Measurements from ENCODE around the gene TNS3. TPM values are rescaled to one million over a fixed set of nuclear protein-coding genes. Genes with fewer than 3 reads are reported as not detected.

Gene TNS3
- total and polyA plus RNA-seq, 4 donors = 58.6 to 117 (median 74.7) TPM

DNA sequence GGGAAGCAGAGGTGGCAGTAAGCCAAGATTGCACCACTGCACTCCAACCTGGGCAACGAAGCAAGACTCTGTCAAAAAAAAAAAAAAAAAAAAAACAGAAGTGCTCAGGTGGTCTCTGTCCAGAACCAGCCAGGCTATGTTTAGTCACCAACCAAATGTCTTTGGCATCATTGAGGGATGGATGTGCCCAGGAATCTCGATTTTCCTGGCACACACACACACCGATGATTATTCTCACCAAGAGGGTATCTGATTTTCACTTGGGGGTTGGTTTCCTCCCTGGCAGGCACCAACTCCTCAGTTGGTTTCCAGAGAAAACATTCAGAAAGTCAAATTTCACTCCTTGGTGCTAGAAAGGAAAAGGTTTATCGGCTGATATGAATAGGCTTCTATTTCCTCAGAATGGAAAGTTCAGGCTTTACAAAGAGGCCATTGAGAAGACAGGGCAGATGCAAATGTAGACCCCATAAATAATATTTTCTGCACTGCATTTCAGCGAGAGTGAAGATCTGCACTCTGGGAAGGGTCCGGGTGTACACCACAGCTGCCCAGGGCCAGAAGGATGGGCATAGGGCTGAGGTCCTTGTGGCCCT, 154.8 kb downstream of the TNS3 start:
- Histone ChIP-seq H3K4me3 (ENCODE audit: low read depth, low read length) (no peak overlapping the region), H3K4me1 (ENCODE audit: control insufficient read depth, insufficient read depth, low read length) (peaks cover 23% of the 10 kb centered on the region), H3K9me3 (ENCODE audit: control insufficient read depth, insufficient read depth, low read length) (no peaks in the 10 kb centered on the region), H3K36me3 (ENCODE audit: control insufficient read depth, insufficient read depth, low read length) (peaks cover 12% of the 10 kb centered on the region), H3K27ac (ENCODE audit: low read depth, low read length) (peak overlapping the region; percentile 76), H3K27me3 (ENCODE audit: control insufficient read depth, insufficient read depth, low read length) (no peaks in the 10 kb centered on the region)
- 28% methylated on average over 2 of the region's 6 CpGs for WGBS (ENCODE audit: insufficient coverage)
- peak in 1 of 6 donors; percentile 74 for DNase-seq (ENCODE audit: low read depth in 4 of 6, low spot score in 6 of 6)

DNA sequence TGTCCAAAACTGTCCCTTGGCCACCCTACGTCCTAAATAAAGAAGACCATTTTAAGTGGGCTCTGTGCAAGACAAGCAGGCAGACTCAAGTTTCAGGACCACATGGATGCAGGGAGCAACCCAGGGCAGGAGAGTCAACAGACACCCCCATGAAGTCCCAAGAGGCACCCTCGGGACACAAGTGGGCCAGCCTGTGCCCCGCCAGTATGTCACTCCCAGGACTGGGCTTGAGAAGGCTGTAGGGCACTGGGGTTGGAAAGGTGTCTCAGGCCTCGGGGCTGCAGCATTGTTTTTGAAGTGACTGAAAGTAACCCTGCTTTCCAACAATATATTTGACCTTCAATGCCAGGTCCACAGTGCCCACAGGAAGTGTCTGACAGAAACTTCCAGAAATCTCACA, 157.4 kb downstream of the TNS3 start:
- Histone ChIP-seq H3K4me3 (ENCODE audit: low read depth, low read length) (no peak overlapping the region), H3K27ac (ENCODE audit: low read depth, low read length) (no peak overlapping the region), H3K36me3 (ENCODE audit: control insufficient read depth, insufficient read depth, low read length) (peaks cover 15% of the 10 kb centered on the region), H3K27me3 (ENCODE audit: control insufficient read depth, insufficient read depth, low read length) (no peaks in the 10 kb centered on the region), H3K9me3 (ENCODE audit: control insufficient read depth, insufficient read depth, low read length) (peaks cover 2% of the 10 kb centered on the region), H3K4me1 (ENCODE audit: control insufficient read depth, insufficient read depth, low read length) (peaks cover 23% of the 10 kb centered on the region)
- WGBS (ENCODE audit: insufficient coverage) = 90% methylated on average over 2 of the region's 4 CpGs
- DNase-seq (ENCODE audit: low read depth in 4 of 6, low spot score in 6 of 6) = no peak

DNA sequence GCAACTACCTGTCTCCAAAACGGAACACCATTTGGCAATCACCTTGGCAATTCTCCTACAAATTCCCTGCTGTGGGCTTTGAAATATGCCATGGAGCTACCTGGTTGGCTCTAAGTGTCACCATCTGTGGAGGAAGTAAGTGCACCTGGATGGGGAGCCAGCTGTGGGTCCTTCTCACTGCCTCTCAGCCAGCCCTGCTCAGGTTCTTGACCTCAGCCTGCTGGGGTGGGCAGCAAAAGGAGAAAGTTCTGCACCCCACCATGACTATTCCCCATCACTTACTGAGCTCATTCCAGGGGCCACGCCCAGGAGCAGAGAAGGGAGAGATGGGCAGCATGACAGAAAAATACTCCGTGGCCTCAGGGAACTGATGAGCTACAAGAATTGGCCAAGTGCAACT, 158.7 kb downstream of the TNS3 start:
- Histone ChIP-seq H3K4me1 (ENCODE audit: control insufficient read depth, insufficient read depth, low read length) (peaks cover 16% of the 10 kb centered on the region), H3K9me3 (ENCODE audit: control insufficient read depth, insufficient read depth, low read length) (peaks cover 2% of the 10 kb centered on the region), H3K27ac (ENCODE audit: low read depth, low read length) (no peak overlapping the region), H3K27me3 (ENCODE audit: control insufficient read depth, insufficient read depth, low read length) (no peaks in the 10 kb centered on the region), H3K4me3 (ENCODE audit: low read depth, low read length) (no peak overlapping the region), H3K36me3 (ENCODE audit: control insufficient read depth, insufficient read depth, low read length) (peaks cover 19% of the 10 kb centered on the region)
- 100% methylated on average over 1 of the region's 3 CpGs for WGBS (ENCODE audit: insufficient coverage)
- DNase-seq (ENCODE audit: low read depth in 4 of 6, low spot score in 6 of 6) = no peak

DNA sequence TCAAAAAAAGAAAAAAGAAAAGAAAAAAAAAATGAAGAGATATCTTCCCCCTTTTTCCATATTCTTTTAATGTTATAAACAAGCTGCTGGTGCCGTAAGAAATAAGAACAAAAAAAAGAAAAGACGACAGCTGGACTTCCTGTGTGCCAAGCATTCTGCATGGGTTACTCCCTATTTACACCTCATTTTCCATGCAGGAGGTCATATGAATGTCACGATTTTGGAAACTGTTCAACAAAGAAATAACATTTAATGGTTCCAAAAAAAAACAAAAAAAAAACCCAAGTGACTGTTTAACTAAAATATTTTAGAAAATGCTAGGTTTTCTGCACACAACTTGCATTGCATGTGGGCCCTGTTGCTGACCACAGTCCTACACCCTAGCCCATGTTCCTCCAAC, 159.3 kb downstream of the TNS3 start:
- Histone ChIP-seq H3K36me3 (ENCODE audit: control insufficient read depth, insufficient read depth, low read length) (peaks cover 19% of the 10 kb centered on the region), H3K27ac (ENCODE audit: low read depth, low read length) (no peak overlapping the region), H3K27me3 (ENCODE audit: control insufficient read depth, insufficient read depth, low read length) (no peaks in the 10 kb centered on the region), H3K4me3 (ENCODE audit: low read depth, low read length) (no peak overlapping the region), H3K4me1 (ENCODE audit: control insufficient read depth, insufficient read depth, low read length) (peaks cover 11% of the 10 kb centered on the region), H3K9me3 (ENCODE audit: control insufficient read depth, insufficient read depth, low read length) (peaks cover 2% of the 10 kb centered on the region)
- DNase-seq (ENCODE audit: low read depth in 4 of 6, low spot score in 6 of 6) = no peak
- no CpG with 5 or more reads among the region's 3 CpGs for WGBS (ENCODE audit: insufficient coverage)

DNA sequence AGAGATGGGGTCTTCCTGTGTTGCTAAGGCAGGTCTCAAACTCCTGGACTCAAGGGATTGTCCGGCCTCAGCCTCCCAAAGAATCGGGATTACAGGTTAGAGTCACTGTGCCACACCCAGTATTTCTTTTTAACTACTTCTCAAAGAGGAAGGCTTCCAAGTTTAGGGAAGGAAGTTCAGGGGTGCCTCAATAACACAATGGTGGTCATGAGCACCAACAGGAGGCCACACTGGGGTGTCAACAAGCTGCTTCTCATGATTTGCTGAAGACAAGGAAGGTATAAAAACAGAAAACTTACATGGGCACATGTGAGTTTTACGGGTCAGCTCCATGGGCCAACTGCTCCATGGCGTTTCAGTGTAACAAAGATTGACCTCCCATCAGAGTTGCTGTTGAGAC, 160.5 kb downstream of the TNS3 start:
- WGBS (ENCODE audit: insufficient coverage) = no CpG with 5 or more reads among the region's 4 CpGs
- Histone ChIP-seq H3K27me3 (ENCODE audit: control insufficient read depth, insufficient read depth, low read length) (no peaks in the 10 kb centered on the region), H3K36me3 (ENCODE audit: control insufficient read depth, insufficient read depth, low read length) (peaks cover 24% of the 10 kb centered on the region)

DNA sequence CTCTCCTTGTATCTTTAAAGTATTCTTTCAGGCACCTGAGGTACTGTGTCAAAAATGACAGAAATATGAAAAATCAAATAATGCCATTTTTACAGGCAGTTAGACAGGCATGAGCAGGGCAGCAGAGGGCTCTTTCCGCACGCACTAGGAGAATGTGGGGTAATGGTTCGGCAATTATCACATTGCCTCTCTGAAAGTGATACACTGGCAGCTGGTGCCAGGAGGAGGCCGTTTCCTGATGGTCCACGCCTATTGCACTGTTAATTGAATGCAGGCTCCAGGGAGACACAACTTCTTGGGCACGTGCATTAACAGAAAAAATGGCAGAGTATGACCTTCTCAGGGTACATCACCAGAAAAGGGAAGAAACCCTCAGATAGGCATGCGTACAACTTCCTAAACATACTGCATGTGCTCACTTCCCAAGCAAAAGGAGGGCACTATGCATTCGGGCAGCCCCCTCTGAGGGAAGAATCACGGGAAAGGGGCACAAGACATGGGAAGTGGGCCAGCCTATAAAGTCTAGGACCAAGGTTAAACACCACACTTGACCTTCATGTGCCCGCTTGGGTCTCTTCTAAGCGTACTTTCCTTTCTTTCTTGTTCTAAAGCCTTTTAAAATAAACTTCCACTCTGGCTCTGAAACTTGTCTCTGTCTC, 161.7 kb downstream of the TNS3 start:
- peak in 1 of 6 donors; percentile 79 for DNase-seq (ENCODE audit: low read depth in 4 of 6, low spot score in 6 of 6)
- H3K4me1 ChIP-seq (ENCODE audit: control insufficient read depth, insufficient read depth, low read length) = peaks cover 6% of the 10 kb centered on the region
- H3K9me3 ChIP-seq (ENCODE audit: control insufficient read depth, insufficient read depth, low read length) = peaks cover 2% of the 10 kb centered on the region
- no peak overlapping the region for H3K27ac ChIP-seq (ENCODE audit: low read depth, low read length)
- WGBS (ENCODE audit: insufficient coverage) = 69% methylated on average over 10 of the region's 11 CpGs
- H3K4me3 ChIP-seq (ENCODE audit: low read depth, low read length) = no peak overlapping the region
- no peaks in the 10 kb centered on the region for H3K27me3 ChIP-seq (ENCODE audit: control insufficient read depth, insufficient read depth, low read length)
- H3K36me3 ChIP-seq (ENCODE audit: control insufficient read depth, insufficient read depth, low read length) = peaks cover 27% of the 10 kb centered on the region

More for the DNA sequence above, 160.5 kb downstream of the TNS3 start:
- Histone ChIP-seq H3K4me3 (ENCODE audit: low read depth, low read length) (no peak overlapping the region), H3K27ac (ENCODE audit: low read depth, low read length) (no peak overlapping the region), H3K4me1 (ENCODE audit: control insufficient read depth, insufficient read depth, low read length) (peaks cover 6% of the 10 kb centered on the region), H3K9me3 (ENCODE audit: control insufficient read depth, insufficient read depth, low read length) (peaks cover 2% of the 10 kb centered on the region)
- no peak for DNase-seq (ENCODE audit: low read depth in 4 of 6, low spot score in 6 of 6)

DNA sequence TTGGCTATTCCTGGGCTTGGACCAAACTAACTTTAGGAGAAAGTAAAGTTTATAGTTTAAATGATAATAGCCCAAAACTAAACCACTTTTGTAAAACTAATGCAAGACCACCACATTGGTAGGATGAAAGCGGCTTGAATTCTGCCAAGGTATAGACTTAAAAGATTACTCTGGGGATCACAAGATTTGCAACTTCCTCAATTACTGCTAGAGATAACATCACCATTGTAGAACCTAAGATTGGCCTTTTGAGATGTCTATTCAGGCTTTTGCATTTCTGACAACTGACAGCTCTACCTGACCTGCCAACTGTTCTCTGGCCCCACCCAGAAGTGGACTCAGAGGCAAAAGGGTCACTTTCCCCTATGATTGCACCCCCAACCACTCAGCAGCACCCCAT, 162.4 kb downstream of the TNS3 start:
- Histone ChIP-seq H3K9me3 (ENCODE audit: control insufficient read depth, insufficient read depth, low read length) (peaks cover 2% of the 10 kb centered on the region), H3K27ac (ENCODE audit: low read depth, low read length) (no peak overlapping the region), H3K27me3 (ENCODE audit: control insufficient read depth, insufficient read depth, low read length) (no peaks in the 10 kb centered on the region), H3K4me3 (ENCODE audit: low read depth, low read length) (no peak overlapping the region), H3K36me3 (ENCODE audit: control insufficient read depth, insufficient read depth, low read length) (peaks cover 33% of the 10 kb centered on the region), H3K4me1 (ENCODE audit: control insufficient read depth, insufficient read depth, low read length) (peaks cover 6% of the 10 kb centered on the region)
- no peak for DNase-seq (ENCODE audit: low read depth in 4 of 6, low spot score in 6 of 6)
- no CpG with 5 or more reads among the region's 1 CpG for WGBS (ENCODE audit: insufficient coverage)

DNA sequence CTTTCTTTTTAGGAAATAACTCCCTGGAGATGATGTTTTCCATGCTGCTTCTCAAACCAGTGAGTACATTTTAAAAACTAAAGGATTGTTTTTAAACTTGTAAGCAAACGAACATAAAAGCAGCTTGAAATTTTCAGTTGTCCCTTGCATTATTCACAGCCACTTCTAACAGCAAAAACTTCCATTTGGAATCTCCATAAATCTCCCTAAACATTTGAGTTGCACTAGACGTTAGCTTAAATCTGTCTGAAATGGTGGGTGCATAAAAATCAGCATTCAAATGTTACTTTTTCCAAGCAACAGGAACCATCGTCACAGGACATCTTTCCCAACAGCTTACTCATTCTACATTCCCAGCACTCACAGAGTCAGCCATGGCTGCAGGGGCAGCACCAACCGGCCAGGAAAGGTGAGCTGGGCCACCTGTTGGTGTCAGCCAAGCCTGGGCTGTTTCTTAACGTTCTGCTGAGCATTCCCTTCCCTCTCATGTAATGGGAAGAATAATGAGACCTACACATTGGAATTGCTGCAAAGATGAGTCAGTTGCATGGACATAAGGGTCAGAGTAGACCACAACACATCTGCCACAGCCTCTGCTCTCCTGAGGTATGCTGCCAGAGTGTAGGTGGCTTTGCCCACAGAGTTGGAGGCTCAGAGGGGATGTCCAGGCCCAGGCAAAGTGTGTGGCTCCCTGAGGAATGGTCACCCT, 163.2 kb downstream of the TNS3 start:
- no peak for DNase-seq (ENCODE audit: low read depth in 4 of 6, low spot score in 6 of 6)
- no peaks in the 10 kb centered on the region for H3K27me3 ChIP-seq (ENCODE audit: control insufficient read depth, insufficient read depth, low read length)
- H3K4me1 ChIP-seq (ENCODE audit: control insufficient read depth, insufficient read depth, low read length) = peaks cover 6% of the 10 kb centered on the region
- H3K9me3 ChIP-seq (ENCODE audit: control insufficient read depth, insufficient read depth, low read length) = peaks cover 2% of the 10 kb centered on the region
- H3K36me3 ChIP-seq (ENCODE audit: control insufficient read depth, insufficient read depth, low read length) = peaks cover 37% of the 10 kb centered on the region
- 56% methylated on average over 3 of the region's 5 CpGs for WGBS (ENCODE audit: insufficient coverage)
- no peak overlapping the region for H3K27ac ChIP-seq (ENCODE audit: low read depth, low read length)
- no peak overlapping the region for H3K4me3 ChIP-seq (ENCODE audit: low read depth, low read length)

DNA sequence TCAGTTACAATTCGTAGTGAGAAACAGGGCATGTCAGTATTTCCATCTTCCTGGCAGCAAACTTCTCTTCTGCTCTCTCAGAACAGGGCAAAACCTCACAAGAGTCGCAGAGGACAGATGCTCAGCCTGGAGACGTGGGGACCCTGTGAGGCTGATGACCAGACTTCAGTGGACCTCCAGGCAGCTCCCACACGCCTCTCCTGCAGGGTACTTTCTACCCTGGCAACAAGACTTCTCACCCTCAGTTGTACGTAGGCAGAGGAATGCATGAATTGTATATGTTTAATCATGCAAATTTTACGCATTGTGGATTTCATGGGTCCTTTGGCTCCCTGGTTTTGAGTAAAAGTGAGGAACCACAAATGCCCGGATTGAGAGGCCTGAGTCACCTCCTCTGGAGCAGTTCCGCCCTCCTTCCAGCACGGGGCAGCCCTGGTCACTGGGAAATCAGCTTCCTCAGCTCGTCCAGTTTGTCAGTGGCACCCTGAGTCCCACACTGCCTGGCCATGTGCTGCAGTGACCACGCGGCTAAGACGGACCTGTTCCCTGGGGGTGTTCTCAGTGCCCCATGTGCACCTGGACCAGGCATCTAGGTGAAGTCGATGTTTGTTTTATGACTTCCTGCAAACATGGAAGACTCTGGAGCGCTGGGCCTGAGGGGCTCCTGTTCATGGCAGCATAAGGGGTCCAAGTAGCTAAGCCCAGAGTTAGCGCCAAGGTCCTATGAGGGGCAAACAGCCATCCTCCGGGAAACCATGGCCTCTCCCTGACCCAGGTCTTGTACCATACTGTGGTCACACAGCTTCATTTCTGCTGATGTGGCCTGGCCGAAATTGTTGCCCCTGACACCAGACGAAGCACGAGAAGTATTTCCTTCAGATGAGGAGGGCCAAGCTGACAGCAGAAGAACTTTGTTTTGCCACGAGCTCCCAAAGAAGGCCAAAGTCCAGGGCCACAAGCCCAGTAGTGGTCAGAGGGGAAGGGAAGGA, 165.1 kb downstream of the TNS3 start:
- no peak overlapping the region for H3K4me3 ChIP-seq (ENCODE audit: low read depth, low read length)
- peaks cover 2% of the 10 kb centered on the region for H3K9me3 ChIP-seq (ENCODE audit: control insufficient read depth, insufficient read depth, low read length)
- peaks cover 41% of the 10 kb centered on the region for H3K36me3 ChIP-seq (ENCODE audit: control insufficient read depth, insufficient read depth, low read length)
- no peaks in the 10 kb centered on the region for H3K27me3 ChIP-seq (ENCODE audit: control insufficient read depth, insufficient read depth, low read length)
- no peak overlapping the region for H3K27ac ChIP-seq (ENCODE audit: low read depth, low read length)
- DNase-seq (ENCODE audit: low read depth in 4 of 6, low spot score in 6 of 6) = no peak
- WGBS (ENCODE audit: insufficient coverage) = 80% methylated on average over 18 of the region's 21 CpGs
- H3K4me1 ChIP-seq (ENCODE audit: control insufficient read depth, insufficient read depth, low read length) = peaks cover 6% of the 10 kb centered on the region
